ENCODE results near the gene EMP1.
A peak's percentile ranks its signal among the peaks of the same experiment; 100 is the strongest.

EMP1 gene

GRCh38 chr12:13219320-13219719 lies 22.8 kb downstream of the EMP1 start:
- no peak for DNase-seq (ENCODE audit: low read depth, low spot score)

- DNase-seq (ENCODE audit: low read depth, low spot score) = no peak
Observed at GRCh38 chr12:13220838-13221237, 24.3 kb downstream of the EMP1 start.

GRCh38 chr12:13222076-13222475 lies 25.6 kb downstream of the EMP1 start:
- DNase-seq (ENCODE audit: low read depth, low spot score) = no peak

- DNase-seq (ENCODE audit: low read depth, low spot score) = no peak
Observed at GRCh38 chr12:13223179-13223804, 26.8 kb downstream of the EMP1 start.

- DNase-seq (ENCODE audit: low read depth, low spot score) = no peak
Observed at GRCh38 chr12:13223941-13224340, 27.4 kb downstream of the EMP1 start.

- no peak for DNase-seq (ENCODE audit: low read depth, low spot score)
Observed at GRCh38 chr12:13227191-13227590, 30.7 kb downstream of the EMP1 start.

GRCh38 chr12:13228579-13228978 lies 32.1 kb downstream of the EMP1 start:
- DNase-seq (ENCODE audit: low read depth, low spot score) = no peak

- DNase-seq (ENCODE audit: low read depth, low spot score) = no peak
Observed at GRCh38 chr12:13229504-13229903, 33.0 kb downstream of the EMP1 start.

GRCh38 chr12:13230500-13230899 lies 34.0 kb downstream of the EMP1 start:
- DNase-seq (ENCODE audit: low read depth, low spot score) = no peak

- DNase-seq (ENCODE audit: low read depth, low spot score) = peak; percentile 70
Observed at GRCh38 chr12:13233830-13234641, 37.5 kb downstream of the EMP1 start.

- no peak for DNase-seq (ENCODE audit: low read depth, low spot score)
Observed at GRCh38 chr12:13238204-13238603, 41.7 kb downstream of the EMP1 start.

- DNase-seq (ENCODE audit: low read depth, low spot score) = no peak
Observed at GRCh38 chr12:13241833-13242488, 45.4 kb downstream of the EMP1 start.

GRCh38 chr12:13242936-13243335 lies 46.4 kb downstream of the EMP1 start:
- no peak for DNase-seq (ENCODE audit: low read depth, low spot score)

- DNase-seq (ENCODE audit: low read depth, low spot score) = peak; percentile 69
Observed at GRCh38 chr12:13243516-13244070, 47.1 kb downstream of the EMP1 start.

GRCh38 chr12:13247596-13247995 lies 51.1 kb downstream of the EMP1 start:
- no peak for DNase-seq (ENCODE audit: low read depth, low spot score)

GRCh38 chr12:13248964-13249363 lies 52.4 kb downstream of the EMP1 start:
- no peak for DNase-seq (ENCODE audit: low read depth, low spot score)

GRCh38 chr12:13250416-13250815 lies 53.9 kb downstream of the EMP1 start:
- DNase-seq (ENCODE audit: low read depth, low spot score) = peak; percentile 63

GRCh38 chr12:13251521-13251920 lies 55.0 kb downstream of the EMP1 start:
- no peak for DNase-seq (ENCODE audit: low read depth, low spot score)

GRCh38 chr12:13252024-13252423 lies 55.5 kb downstream of the EMP1 start:
- DNase-seq (ENCODE audit: low read depth, low spot score) = no peak

- peak; percentile 11 for DNase-seq (ENCODE audit: low read depth, low spot score)
Observed at GRCh38 chr12:13252616-13253015, 56.1 kb downstream of the EMP1 start.

- no peak for DNase-seq (ENCODE audit: low read depth, low spot score)
Observed at GRCh38 chr12:13253966-13254760, 57.6 kb downstream of the EMP1 start.

Data from astrocyte of the hippocampus (primary cell).